ENCODE measurements around the gene FAM53A.
"Not testable (repeated sequence)": the region's sequence is repeated elsewhere in the genome, so short reads cannot be mapped to it uniquely, and the experiment has no call there.

FAM53A gene

GRCh38 chr4:1618438-1618837, 65.7 kb downstream of the FAM53A start:
- no peak for DNase-seq

- no peak for DNase-seq
Measured at GRCh38 chr4:1616557-1616930, 67.6 kb downstream of the FAM53A start.

GRCh38 chr4:1615786-1616556, 68.1 kb downstream of the FAM53A start:
- DNase-seq, result no peak

- DNase-seq, result no peak
Measured at GRCh38 chr4:1614854-1615595, 69.1 kb downstream of the FAM53A start.

- no peak for DNase-seq
Measured at GRCh38 chr4:1614502-1614853, 69.6 kb downstream of the FAM53A start.

GRCh38 chr4:1614049-1614448, 70.1 kb downstream of the FAM53A start:
- DNase-seq, result no peak

DNA sequence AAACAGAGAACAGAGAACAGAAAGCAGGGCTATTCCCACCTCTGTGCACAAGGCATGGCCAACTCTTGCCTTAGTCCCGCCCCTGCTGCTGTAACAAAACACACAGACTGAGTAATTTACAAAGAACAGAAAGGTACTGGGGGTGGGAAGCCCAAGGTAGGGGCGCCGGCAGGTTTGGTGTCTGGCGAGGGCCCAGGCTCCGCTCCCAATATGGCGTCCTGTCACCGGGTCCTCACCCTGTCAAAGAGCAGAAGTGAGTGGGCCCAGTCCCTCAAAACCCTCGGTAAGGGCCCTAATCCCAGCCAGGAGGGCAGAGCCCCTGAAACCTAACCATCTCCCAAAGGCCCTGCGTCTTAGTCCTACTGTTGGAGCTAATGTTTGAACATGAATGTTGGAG, 71.0 kb downstream of the FAM53A start:
- no peak for DNase-seq

- DNase-seq, result no peak
Measured at GRCh38 chr4:1612278-1613098, 71.6 kb downstream of the FAM53A start.

DNA sequence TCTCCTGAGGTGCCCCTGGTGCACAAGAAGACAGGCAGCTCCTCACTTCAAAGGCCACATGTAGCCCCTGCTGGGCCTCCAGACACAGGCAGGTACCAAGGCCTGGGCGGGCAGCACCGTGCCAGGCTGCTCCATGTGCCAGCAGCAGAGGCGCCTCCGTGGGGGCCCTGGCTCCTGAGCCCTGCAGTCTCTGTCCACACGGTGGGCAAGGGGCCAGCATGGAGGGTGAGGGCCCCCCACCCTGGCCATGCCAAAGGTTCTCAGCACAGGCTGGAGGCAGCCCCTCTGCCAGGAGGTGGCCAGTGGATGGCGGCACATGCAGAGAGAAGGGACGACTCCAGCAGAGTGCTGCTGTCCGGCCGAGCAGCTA, 72.6 kb downstream of the FAM53A start:
- DNase-seq, result no peak

DNA sequence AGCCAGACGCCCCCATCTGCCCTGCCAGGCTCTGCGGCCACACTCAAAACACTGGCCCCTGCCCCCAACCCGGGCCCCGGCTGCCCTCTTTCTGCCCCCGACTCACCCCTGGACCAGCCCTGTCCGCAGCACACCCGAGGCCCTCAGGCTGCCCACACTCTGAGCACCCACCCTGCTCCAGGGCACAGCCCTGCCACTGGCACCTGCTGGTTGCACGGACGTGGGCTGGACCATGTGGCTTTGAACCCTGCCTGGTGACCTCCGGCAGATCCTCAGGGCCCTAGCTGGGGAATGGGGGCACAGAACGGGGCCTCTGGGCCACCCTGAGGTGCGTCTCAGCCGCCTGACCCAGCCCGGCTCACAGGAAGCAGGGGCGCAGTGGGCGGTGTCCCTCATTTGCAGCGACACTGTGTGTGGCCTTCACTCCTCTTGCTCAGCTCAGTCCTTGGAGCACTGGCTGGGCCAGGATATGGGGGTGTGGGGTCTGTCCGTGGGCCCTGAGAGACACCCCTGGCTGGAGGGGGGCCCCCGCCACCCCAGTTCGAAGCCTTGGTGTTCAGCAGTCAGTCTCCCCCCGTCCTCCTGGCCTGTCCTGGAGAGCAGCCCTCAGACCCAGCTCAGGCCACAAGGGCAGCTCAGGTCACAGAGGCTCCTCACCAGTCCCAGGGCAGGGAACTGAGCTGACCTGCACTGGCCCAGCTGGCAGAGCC, 73.2 kb downstream of the FAM53A start:
- DNase-seq, result no peak

GRCh38 chr4:1609901-1610790, 74.0 kb downstream of the FAM53A start:
- no peak for DNase-seq

DNA sequence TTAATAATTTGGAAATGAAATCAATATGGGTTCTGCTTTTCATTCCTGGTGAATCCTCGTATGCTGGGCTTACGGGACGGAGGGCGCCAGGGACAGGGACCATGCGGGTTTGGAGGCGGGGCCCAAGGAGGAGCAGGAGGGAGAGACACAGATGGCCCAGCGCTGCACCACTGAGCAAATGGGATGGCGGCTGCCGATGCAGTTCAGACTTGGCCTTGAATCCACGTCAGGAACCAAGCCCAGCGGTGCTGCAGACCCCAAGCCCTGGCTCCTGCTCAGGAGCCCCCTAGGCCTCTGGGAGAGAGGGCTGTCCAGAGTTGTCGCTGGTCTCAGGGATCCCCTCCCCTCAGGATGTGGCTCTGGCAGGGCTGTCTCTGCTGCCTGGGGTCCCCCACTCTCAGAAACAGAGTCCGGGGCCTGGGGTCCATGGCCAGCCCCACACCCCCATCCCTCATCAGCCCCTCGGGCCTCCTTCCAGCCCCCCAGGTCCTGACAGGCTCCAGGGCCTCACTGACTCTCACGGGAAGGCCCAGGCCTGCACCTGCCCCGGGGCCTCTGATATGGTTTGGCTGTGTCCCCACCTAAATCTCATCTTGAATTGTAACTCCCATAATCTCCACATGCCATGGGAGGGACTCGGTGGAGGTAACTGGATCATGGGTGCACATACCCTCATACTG, 75.2 kb downstream of the FAM53A start:
- no peak for DNase-seq

- no peak for DNase-seq
Measured at GRCh38 chr4:1608196-1608820, 75.8 kb downstream of the FAM53A start.

GRCh38 chr4:1607436-1608195, 76.5 kb downstream of the FAM53A start:
- not testable (repeated sequence) for DNase-seq

DNA sequence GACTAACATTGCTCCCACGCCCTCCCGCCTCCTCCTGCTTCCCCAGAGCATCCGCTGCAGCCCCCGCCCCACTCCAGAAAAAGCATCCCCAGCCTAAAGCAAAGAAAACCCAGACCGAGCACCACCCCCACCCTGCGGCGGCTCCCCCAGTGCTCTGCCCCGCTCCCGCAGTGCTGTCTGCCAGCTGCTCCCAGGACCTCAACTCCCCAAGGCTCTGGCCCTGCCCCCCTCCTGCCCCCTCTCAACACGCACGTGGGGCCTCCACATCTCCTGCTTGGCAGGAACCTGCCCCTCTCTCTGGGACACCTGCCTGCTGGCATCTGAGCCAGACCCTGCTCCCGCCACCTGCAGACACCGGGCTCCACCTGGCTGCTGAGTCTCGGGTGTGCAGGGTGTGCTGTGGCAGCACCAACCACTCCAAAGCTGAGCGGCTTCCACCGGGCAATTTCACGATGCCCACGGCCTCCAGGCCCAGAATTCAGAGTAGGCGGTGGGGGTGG, 79.4 kb downstream of the FAM53A start:
- DNase-seq, result no peak

DNA sequence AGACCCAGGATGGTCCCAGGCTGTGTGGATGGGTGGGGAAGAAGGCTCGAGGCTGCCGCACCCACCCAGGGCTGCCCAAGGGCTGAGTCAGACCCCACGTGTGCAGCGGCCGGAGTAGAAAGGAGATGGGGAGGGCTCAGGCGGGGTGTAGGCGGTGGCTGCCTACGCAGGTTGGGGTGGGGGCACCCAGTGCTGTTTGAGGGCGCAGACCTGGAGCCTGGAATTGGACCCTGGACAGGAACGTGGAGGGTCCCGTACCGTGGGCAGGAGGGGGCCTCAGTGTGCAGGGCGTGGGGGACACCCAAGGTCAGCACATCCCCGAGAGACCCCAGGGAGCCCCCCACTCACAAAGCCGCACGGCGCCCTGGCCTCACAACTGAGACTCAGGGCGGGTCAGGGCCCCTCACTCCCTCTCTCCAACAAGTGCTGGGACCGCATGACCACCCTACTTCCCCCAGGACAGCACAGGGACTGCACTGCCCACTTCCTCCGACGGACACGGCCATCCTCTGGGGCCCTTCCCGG, 79.9 kb downstream of the FAM53A start:
- DNase-seq, result no peak

- DNase-seq, result no peak
Measured at GRCh38 chr4:1603413-1604135, 80.5 kb downstream of the FAM53A start.

- no peak for DNase-seq
Measured at GRCh38 chr4:1602655-1603412, 81.3 kb downstream of the FAM53A start.

Data from activated CD4-positive, CD25-positive, alpha-beta regulatory T cell treated with anti-CD3 and anti-CD28 coated beads, Interleukin-2, amount 50 U/mL, for 72 hours (primary cell).